H9 (cell line): ENCODE measurements around the gene POGLUT2. TPM values are rescaled to one million over a fixed set of nuclear protein-coding genes. Genes with fewer than 3 reads are reported as not detected.
A peak's percentile ranks its signal among the peaks of the same experiment; 100 is the strongest.

Experiments used
- DNase-seq: peaks from one replicate; pipeline ENCODE4 v3.0.0-alpha.2; 2017
- H2AFZ ChIP-seq: one replicate; pipeline ENCODE4 v1.6.1; 2013; ENCODE audit warnings: mild to moderate bottlenecking, low read length, control low read depth, moderate library complexity
- H2AK5ac ChIP-seq: 2 replicates; pipeline ENCODE4 v1.6.1; 2013; ENCODE audit warnings: low read length, control low read depth, mixed read lengths; ENCODE audit not compliant: insufficient read length
- H2BK120ac ChIP-seq: one replicate; pipeline ENCODE4 v1.6.1; 2013; ENCODE audit warnings: low read depth, mild to moderate bottlenecking, low read length, control low read depth, inconsistent platforms; ENCODE audit not compliant: poor library complexity, severe bottlenecking
- H2BK12ac ChIP-seq: 2 replicates; pipeline ENCODE4 v1.6.1; 2013; ENCODE audit warnings: low read length, control low read depth, mixed read lengths, low read depth; ENCODE audit not compliant: insufficient read length
- H2BK15ac ChIP-seq: 2 replicates; pipeline ENCODE4 v1.6.1; 2013; ENCODE audit warnings: low read depth, low read length, control low read depth
- H2BK20ac ChIP-seq: one replicate; pipeline ENCODE4 v1.6.1; 2013; ENCODE audit warnings: low read depth, mild to moderate bottlenecking, low read length, control low read depth, inconsistent platforms; ENCODE audit not compliant: poor library complexity, severe bottlenecking
- H2BK5ac ChIP-seq: 2 replicates; pipeline ENCODE4 v1.6.1; 2013; ENCODE audit warnings: low read length, control low read depth, mixed read lengths; ENCODE audit not compliant: insufficient read length
- H3K14ac ChIP-seq: 2 replicates; pipeline ENCODE4 v1.6.1; 2013; ENCODE audit warnings: low read length, control low read depth; ENCODE audit not compliant: insufficient read depth
- H3K18ac ChIP-seq: 2 replicates; pipeline ENCODE4 v1.6.1; 2013; ENCODE audit warnings: low read depth, mild to moderate bottlenecking, mixed read lengths, low read length, control low read depth; ENCODE audit not compliant: insufficient read length
- H3K23ac ChIP-seq: 2 replicates; pipeline ENCODE4 v1.6.1; 2013; ENCODE audit warnings: low read length, control low read depth, mixed read lengths, low read depth; ENCODE audit not compliant: insufficient read length
- H3K23me2 ChIP-seq: 2 replicates; pipeline ENCODE4 v1.6.1; 2013; ENCODE audit warnings: low read depth, mild to moderate bottlenecking, mixed read lengths, low read length, control low read depth; ENCODE audit not compliant: insufficient read length, poor library complexity, severe bottlenecking
- H3K27ac ChIP-seq: 2 replicates; pipeline ENCODE4 v1.5.1; 2013; ENCODE audit warnings: low read length, control low read depth, mixed read lengths, low read depth; ENCODE audit not compliant: insufficient read length
- H3K27me3 ChIP-seq: 2 replicates; pipeline ENCODE4 v1.6.1; 2013; ENCODE audit warnings: low read length, control low read depth, inconsistent platforms; ENCODE audit not compliant: insufficient read depth
- H3K4ac ChIP-seq: 2 replicates; pipeline ENCODE4 v1.6.1; 2013; ENCODE audit warnings: low read depth, mild to moderate bottlenecking, control low read depth, inconsistent platforms, low read length, moderate library complexity
- H3K4me1 ChIP-seq: 2 replicates; pipeline ENCODE4 v1.6.1; 2013; ENCODE audit warnings: low read length, control low read depth, inconsistent platforms; ENCODE audit not compliant: insufficient read depth
- H3K4me2 ChIP-seq: 2 replicates; pipeline ENCODE4 v1.6.1; 2013; ENCODE audit warnings: low read length, control low read depth, mixed read lengths; ENCODE audit not compliant: insufficient read length, insufficient read depth
- H3K56ac ChIP-seq: 2 replicates; pipeline ENCODE4 v1.6.1; 2013; ENCODE audit warnings: low read depth, mild to moderate bottlenecking, mixed read lengths, low read length, control low read depth; ENCODE audit not compliant: insufficient read length
- H3K79me1 ChIP-seq: 2 replicates; pipeline ENCODE4 v1.6.1; 2013; ENCODE audit warnings: low read depth, mild to moderate bottlenecking, moderate library complexity, low read length, control low read depth, inconsistent platforms; ENCODE audit not compliant: insufficient read depth, poor library complexity, severe bottlenecking
- H3K79me2 ChIP-seq: 2 replicates; pipeline ENCODE4 v1.6.1; 2013; ENCODE audit warnings: low read length, control low read depth, inconsistent platforms; ENCODE audit not compliant: insufficient read depth
- H3K9ac ChIP-seq: 2 replicates; pipeline ENCODE4 v1.6.1; 2013; ENCODE audit warnings: low read length, control low read depth, mixed read lengths; ENCODE audit not compliant: insufficient read length; ENCODE audit errors: extremely low read depth
- H3K9me3 ChIP-seq: one replicate; pipeline ENCODE4 v1.6.1; 2013; ENCODE audit warnings: low read depth, low read length, inconsistent platforms; ENCODE audit not compliant: control insufficient read depth
- H3T11ph ChIP-seq: one replicate; pipeline ENCODE4 v1.6.1; 2013; ENCODE audit warnings: mild to moderate bottlenecking, low read length, control low read depth, inconsistent platforms
- H4K20me1 ChIP-seq: one replicate; pipeline ENCODE4 v1.6.1; 2013; ENCODE audit not compliant: control insufficient read depth, insufficient read length, insufficient read depth
- H4K5ac ChIP-seq: 2 replicates; pipeline ENCODE4 v1.6.1; 2013; ENCODE audit warnings: low read depth, mild to moderate bottlenecking, mixed read lengths, low read length, control low read depth; ENCODE audit not compliant: insufficient read length
- H4K8ac ChIP-seq: replicated peaks from 2 replicates; pipeline ENCODE4 v1.6.1; 2013; ENCODE audit warnings: low read length, control low read depth, mixed read lengths, low read depth; ENCODE audit not compliant: insufficient read length
- H4K91ac ChIP-seq: 2 replicates; pipeline ENCODE4 v1.6.1; 2013; ENCODE audit warnings: low read depth, mild to moderate bottlenecking, moderate library complexity, mixed read lengths, low read length, control low read depth; ENCODE audit not compliant: insufficient read length
- H3K27ac Mint-ChIP-seq, 3 experiments: 2 replicates in 2 of 3; 3 replicates in 1 of 3; pipeline ENCODE4 v1.8.0; 2020 to 2021; ENCODE audit warnings: mixed read lengths in 3 of 3, mild to moderate bottlenecking in 1 of 3, moderate library complexity in 1 of 3
- H3K27me3 Mint-ChIP-seq: 2 replicates; pipeline ENCODE4 v1.8.0; 2021; ENCODE audit warnings: low read depth, mild to moderate bottlenecking, moderate library complexity, mixed read lengths
- H3K36me3 Mint-ChIP-seq, 3 experiments: 2 replicates in 2 of 3; 3 replicates in 1 of 3; pipeline ENCODE4 v1.8.0; 2020 to 2021; ENCODE audit warnings: low read depth in 3 of 3, mixed read lengths in 3 of 3; ENCODE audit not compliant: insufficient read depth in 1 of 3
- H3K4me1 Mint-ChIP-seq, 2 experiments: 2 replicates each; pipeline ENCODE4 v1.8.0; 2020; ENCODE audit warnings: mixed read lengths in 2 of 2
- H3K4me3 Mint-ChIP-seq, 2 experiments: 2 replicates in 1 of 2; 3 replicates in 1 of 2; pipeline ENCODE4 v1.8.0; 2020 to 2021; ENCODE audit warnings: mild to moderate bottlenecking in 2 of 2, mixed read lengths in 2 of 2, moderate library complexity in 1 of 2
- H3K9me3 Mint-ChIP-seq, 2 experiments: 2 replicates in 1 of 2; 3 replicates in 1 of 2; pipeline ENCODE4 v1.8.0; 2020; ENCODE audit warnings: mild to moderate bottlenecking in 2 of 2, mixed read lengths in 2 of 2, moderate library complexity in 1 of 2
- CTCF ChIP-seq: fragments of 200-600 bp; sonication (generic); conservative IDR thresholded peaks from 3 replicates; pipeline ENCODE4 v1.8.0; 2021; ENCODE audit warnings: antibody characterized with exemption, mild to moderate bottlenecking
- WGBS: extraction: QIAGEN DNeasy Blood & Tissue Kit; methylation state at CpG from one replicate; pipeline ENCODE4 v1.1.7; 2013; ENCODE audit warnings: missing lambda C conversion rate, low lambda C conversion rate, mixed read lengths; ENCODE audit not compliant: insufficient read length; ENCODE audit errors: extremely low coverage; 5-methylcytosine and 5-hydroxymethylcytosine counted together
- total RNA-seq: library from RNA; stranded (reverse); gene quantifications from 2 replicates; pipeline ENCODE4 v1.2.1, GENCODE V29; 2021

POGLUT2 gene
- total RNA-seq, 1 experiment from 2014 or later, result 23.5 TPM

GRCh38 chr13:102800145-102801041, 1.6 kb upstream of the POGLUT2 start:
- Histone ChIP-seq H3T11ph (no peak overlapping the region), H3K4me1 (no peaks in the 10 kb centered on the region), H3K18ac (no peak overlapping the region), H3K79me1 (no peaks in the 10 kb centered on the region), H3K23ac (no peak overlapping the region), H3K9me3 (no peaks in the 10 kb centered on the region), H3K9ac (no peak overlapping the region), H3K56ac (no peak overlapping the region), H2AFZ (no peak overlapping the region), H2BK15ac (no peak overlapping the region; the same call in 1 of the 2 replicates), H3K23me2 (peaks cover 15% of the 10 kb centered on the region), H3K14ac (no peak overlapping the region; the same call in 1 of the 2 replicates), H2BK20ac (no peak overlapping the region), H3K4ac (no peak overlapping the region), H4K20me1 (no peaks in the 10 kb centered on the region), H2BK5ac (no peak overlapping the region), H2BK120ac (no peak overlapping the region), H3K27me3 (no peaks in the 10 kb centered on the region), H2BK12ac (no peak overlapping the region), H4K5ac (no peak overlapping the region), H4K8ac (no peak overlapping the region), H2AK5ac (no peak overlapping the region), H4K91ac (no peak overlapping the region), H3K4me2 (peak overlapping the region; percentile 71), H3K27ac (no peak overlapping the region), H3K79me2 (no peaks in the 10 kb centered on the region; the same call in 1 of the 2 replicates)
- peaks cover 0 to 3% (median 2%) of the 10 kb centered on the region in 3 experiments; a peak in 2 of 7 replicates for H3K36me3 Mint-ChIP-seq
- no peaks in the 10 kb centered on the region for H3K9me3 Mint-ChIP-seq
- TF ChIP-seq CTCF, result peak; percentile 89
- WGBS, result no CpG with 5 or more reads among the region's 81 CpGs
- no peak overlapping the region for H3K27ac Mint-ChIP-seq
- H3K4me3 Mint-ChIP-seq, result peak overlapping the region; percentile 93 to 96
- peaks cover 5 to 8% of the 10 kb centered on the region in 2 experiments; a peak in 3 of 4 replicates for H3K4me1 Mint-ChIP-seq
- peak; percentile 80 for DNase-seq
- peaks cover 2% of the 10 kb centered on the region; the same call in 1 of the 2 replicates for H3K27me3 Mint-ChIP-seq
